Activated T-cell treated with anti-CD3 and anti-CD28 coated beads, Interleukin-2, amount 50 U/mL, for 24 hours (primary cell): ENCODE results near the gene GMPS.

Source experiments
- DNase-seq: peaks from one replicate; pipeline ENCODE4 v3.0.0-alpha.2; 2020
- H3K27ac Mint-ChIP-seq: 2 replicates; pipeline ENCODE4 v1.8.0; 2020; ENCODE audit warnings: mild to moderate bottlenecking, mixed read lengths
- H3K27me3 Mint-ChIP-seq: 2 replicates; pipeline ENCODE4 v1.8.0; 2020; ENCODE audit warnings: mixed read lengths
- H3K36me3 Mint-ChIP-seq: 2 replicates; pipeline ENCODE4 v1.8.0; 2020; ENCODE audit warnings: low read depth, mixed read lengths
- H3K4me1 Mint-ChIP-seq: 2 replicates; pipeline ENCODE4 v1.8.0; 2020; ENCODE audit warnings: low read depth, mixed read lengths
- H3K4me3 Mint-ChIP-seq: 2 replicates; pipeline ENCODE4 v1.8.0; 2020; ENCODE audit warnings: mild to moderate bottlenecking, moderate library complexity, mixed read lengths
- H3K9me3 Mint-ChIP-seq: 2 replicates; pipeline ENCODE4 v1.8.0; 2020; ENCODE audit warnings: mixed read lengths

The GMPS gene

DNA sequence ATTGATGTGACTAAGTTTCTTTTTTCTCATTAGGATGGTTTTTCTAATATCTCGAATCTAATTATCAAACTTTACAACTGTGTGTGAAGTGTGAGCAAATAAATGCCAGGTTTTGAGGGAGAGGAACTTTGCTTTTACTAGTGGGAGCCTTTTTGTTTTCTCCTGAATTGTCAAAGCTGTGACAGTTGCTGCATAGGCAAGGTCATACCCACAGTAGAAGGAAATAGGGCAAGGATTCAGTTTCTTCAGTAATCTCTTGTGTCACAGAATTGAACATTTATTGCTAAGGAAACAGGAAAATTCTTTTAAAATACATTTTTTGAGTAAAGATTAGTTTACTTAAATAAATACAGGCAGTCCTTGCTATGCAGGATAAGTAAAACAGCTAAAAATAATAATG, 19.5 kb downstream of the GMPS start:
- Mint-ChIP-seq H3K27me3 (no peaks in the 10 kb centered on the region), H3K27ac (no peak overlapping the region), H3K4me1 (peaks cover 47% of the 10 kb centered on the region), H3K4me3 (no peak overlapping the region), H3K9me3 (no peaks in the 10 kb centered on the region), H3K36me3 (peaks cover 42% of the 10 kb centered on the region)
- DNase-seq: no peak

DNA sequence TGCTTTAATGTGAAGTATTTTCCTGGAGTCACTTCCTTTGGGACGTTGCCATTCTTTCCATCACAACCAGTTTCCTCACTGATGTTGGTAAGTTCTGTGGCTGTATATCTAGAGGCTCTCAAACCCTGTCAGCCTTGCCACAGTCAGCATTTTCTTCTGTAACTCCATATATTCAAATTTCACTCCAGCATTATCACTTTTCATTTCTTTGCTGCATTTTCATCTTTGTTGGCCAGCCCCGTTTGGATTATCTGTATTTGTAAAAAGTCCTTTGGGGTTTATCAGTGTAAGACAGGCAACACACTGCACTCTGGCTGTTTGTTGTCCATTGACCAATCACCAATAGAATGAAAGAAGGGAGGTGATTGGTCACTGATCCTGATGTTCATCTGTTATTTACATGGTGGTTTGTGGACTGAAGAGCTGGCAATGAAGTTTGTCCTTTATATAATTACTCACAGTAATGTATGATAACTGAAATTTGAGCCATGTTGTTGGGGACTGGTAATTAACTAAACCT, 20.3 kb downstream of the GMPS start:
- no peak for DNase-seq
- no peaks in the 10 kb centered on the region for H3K27me3 Mint-ChIP-seq
- H3K36me3 Mint-ChIP-seq: peaks cover 50% of the 10 kb centered on the region
- peaks cover 45% of the 10 kb centered on the region for H3K4me1 Mint-ChIP-seq
- no peak overlapping the region for H3K27ac Mint-ChIP-seq
- no peaks in the 10 kb centered on the region for H3K9me3 Mint-ChIP-seq
- H3K4me3 Mint-ChIP-seq: no peak overlapping the region

DNA sequence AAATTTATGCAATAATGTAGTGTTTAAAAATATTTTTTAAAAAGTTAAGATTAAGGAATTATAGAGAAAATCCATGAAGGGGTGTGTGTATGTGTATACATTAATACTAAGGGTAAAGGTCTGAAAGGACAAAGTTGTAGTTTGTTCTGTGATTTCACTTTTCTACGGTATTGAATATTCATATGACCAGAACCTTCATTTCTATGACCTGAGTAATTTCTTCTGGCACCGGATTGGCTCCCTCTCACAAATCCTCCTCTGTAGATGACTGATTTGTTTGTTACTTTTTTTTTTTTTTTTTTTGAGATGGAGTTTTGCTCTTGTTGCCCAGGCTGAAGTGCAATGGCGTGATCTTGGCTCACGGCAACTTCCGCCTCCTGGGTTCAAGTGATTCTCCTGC, 20.9 kb downstream of the GMPS start:
- H3K27ac Mint-ChIP-seq: no peak overlapping the region
- H3K36me3 Mint-ChIP-seq: peaks cover 54% of the 10 kb centered on the region
- H3K9me3 Mint-ChIP-seq: no peaks in the 10 kb centered on the region
- no peak for DNase-seq
- H3K4me1 Mint-ChIP-seq: peaks cover 40% of the 10 kb centered on the region
- H3K4me3 Mint-ChIP-seq: no peak overlapping the region
- H3K27me3 Mint-ChIP-seq: no peaks in the 10 kb centered on the region

DNA sequence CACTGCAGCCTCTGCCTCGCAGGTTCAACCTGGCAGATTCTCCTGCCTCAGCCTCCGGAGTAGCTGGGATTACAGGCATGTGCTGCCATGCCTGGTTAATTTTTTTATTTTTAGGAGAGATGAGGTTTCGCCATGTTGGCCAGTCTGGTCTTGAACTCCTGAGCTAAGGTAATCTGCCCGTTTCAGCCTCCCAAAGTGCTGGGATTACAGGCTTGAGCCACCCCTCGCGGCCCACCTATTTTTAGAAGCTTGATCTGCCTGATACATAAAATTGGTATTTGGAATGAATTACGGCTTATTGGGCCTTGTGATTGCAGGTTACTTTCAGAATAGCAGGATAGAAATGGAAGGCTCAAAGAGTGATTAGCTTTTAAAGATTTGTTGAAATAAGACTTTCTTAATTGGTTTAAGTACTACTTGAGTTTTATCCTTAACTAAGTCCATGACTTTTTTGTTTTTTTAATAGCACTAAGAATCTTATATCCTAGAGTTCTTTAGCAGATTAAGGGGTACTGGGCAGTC, 25.0 kb downstream of the GMPS start:
- Mint-ChIP-seq H3K9me3 (no peaks in the 10 kb centered on the region), H3K4me3 (no peak overlapping the region), H3K36me3 (peaks cover 87% of the 10 kb centered on the region), H3K27me3 (no peaks in the 10 kb centered on the region), H3K27ac (no peak overlapping the region), H3K4me1 (peaks cover 11% of the 10 kb centered on the region)
- DNase-seq: no peak

DNA sequence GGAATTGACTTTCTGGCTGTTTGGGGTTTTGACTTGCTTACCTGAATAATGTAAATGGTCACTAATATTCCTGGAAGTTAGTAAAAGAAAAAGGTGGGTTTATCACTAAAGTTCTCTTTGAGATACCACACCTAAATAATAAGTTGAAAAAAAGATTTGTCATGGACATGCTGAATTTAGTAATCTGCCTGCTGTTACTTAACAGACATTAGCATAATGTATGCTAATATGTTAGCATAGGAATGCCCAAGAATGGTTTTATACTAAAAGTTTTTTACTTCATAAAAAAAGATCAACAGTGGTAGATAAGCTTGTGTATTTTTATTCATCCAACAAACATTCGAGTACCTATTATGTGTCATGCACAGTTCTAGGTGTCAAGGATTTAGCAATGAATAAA, 36.5 kb downstream of the GMPS start:
- Mint-ChIP-seq H3K36me3 (peaks cover 87% of the 10 kb centered on the region), H3K27ac (no peak overlapping the region), H3K4me1 (peaks cover 15% of the 10 kb centered on the region), H3K4me3 (no peak overlapping the region), H3K27me3 (no peaks in the 10 kb centered on the region), H3K9me3 (no peaks in the 10 kb centered on the region)
- DNase-seq: no peak

DNA sequence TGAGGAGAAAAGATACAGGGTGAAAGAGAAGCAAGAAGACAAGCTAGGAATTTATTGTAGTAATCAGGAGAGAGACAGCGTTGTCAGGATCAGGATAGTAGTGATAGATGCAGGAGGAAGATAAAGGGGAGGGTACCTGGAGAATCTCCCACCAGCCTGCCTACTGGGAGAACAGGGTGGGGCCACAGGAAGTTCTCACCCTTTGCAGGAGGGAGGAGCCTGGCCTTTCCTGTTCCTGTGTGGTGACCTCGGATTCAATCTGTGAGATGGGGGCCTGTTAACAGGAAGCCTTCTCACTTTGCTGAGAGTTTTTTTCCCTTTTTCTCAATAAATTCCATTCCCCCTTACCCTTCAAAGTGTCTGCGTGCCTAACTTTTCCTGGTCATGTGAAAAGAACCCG, 37.6 kb downstream of the GMPS start:
- Mint-ChIP-seq H3K4me3 (no peak overlapping the region), H3K36me3 (peaks cover 88% of the 10 kb centered on the region), H3K27ac (peak overlapping the region; percentile 45), H3K4me1 (peaks cover 15% of the 10 kb centered on the region), H3K9me3 (no peaks in the 10 kb centered on the region), H3K27me3 (no peaks in the 10 kb centered on the region)
- no peak for DNase-seq

DNA sequence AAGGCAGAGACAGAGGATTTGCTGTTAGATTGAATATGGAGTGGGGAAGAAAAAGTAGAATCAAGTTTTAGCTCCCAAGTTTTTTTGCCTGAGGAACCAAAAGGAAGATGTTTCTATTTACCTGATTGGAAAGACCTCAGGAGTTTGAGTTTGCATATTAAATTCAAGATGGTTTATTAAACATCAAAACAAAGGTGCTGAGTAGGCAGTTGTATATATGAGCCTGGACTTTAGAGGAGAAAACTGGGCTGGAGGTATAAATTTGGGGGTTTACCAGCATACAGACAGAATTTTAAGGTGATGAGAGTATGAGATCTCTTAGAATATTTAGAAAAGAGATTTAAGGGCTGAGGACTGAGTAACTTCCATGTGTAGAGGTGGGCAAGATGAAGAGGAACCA, 38.2 kb downstream of the GMPS start:
- H3K27ac Mint-ChIP-seq: peak overlapping the region; percentile 2

DNA sequence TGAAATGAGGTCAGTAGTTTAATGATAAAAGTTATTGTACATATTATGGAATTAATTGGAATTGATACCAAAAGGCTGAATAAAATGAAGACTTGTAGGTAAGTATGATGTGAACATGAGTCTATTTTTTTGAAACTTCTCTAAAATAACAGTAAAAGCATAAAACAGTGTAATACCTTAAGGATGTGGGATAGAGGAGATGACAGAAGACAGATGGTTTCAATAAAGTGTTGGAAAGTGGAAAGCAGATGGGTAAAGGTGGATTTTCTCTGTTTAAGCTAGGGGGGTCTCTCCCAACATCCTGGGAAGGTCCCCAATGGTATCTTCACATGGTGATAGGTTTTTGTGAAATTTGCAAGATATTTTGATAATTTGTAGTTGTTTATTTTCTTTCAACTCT, 41.6 kb downstream of the GMPS start:
- H3K27ac Mint-ChIP-seq: no peak overlapping the region
- no peaks in the 10 kb centered on the region for H3K27me3 Mint-ChIP-seq
- peaks cover 94% of the 10 kb centered on the region for H3K36me3 Mint-ChIP-seq
- no peak for DNase-seq
- peaks cover 12% of the 10 kb centered on the region for H3K4me1 Mint-ChIP-seq
- no peaks in the 10 kb centered on the region for H3K9me3 Mint-ChIP-seq
- no peak overlapping the region for H3K4me3 Mint-ChIP-seq

More for the DNA sequence above, 38.2 kb downstream of the GMPS start:
- no peaks in the 10 kb centered on the region for H3K27me3 Mint-ChIP-seq
- no peaks in the 10 kb centered on the region for H3K9me3 Mint-ChIP-seq
- H3K36me3 Mint-ChIP-seq: peaks cover 90% of the 10 kb centered on the region
- no peak for DNase-seq
- H3K4me3 Mint-ChIP-seq: no peak overlapping the region
- H3K4me1 Mint-ChIP-seq: peaks cover 15% of the 10 kb centered on the region

DNA sequence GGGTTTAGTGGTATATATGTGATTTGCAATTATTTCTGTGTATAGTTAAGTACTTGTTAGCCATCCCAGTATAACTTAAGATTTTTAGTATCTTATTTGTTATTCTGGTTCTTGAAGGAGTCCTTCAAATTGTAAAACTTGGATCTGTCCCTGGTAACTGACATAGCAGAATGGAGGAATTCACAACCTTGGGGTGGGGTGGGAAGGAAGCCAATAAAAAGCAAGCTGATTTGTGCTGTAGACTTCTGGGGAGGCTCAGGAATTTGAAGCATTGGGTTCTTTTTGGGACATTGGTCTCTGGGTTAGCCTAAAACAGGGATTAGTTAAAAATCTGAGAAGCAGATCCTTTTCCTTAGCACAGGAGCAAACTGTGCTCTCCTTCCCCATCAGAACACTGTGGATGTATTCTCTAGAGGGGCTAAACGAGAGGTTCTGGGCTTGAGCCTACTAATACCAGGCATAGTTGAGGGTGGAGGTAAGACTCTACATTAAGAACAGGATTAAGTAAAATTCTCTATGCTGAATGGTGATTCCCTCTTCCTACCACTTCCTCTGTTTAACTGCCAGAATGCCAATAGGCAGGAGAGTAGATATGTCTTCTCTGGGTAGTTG, 42.2 kb downstream of the GMPS start:
- no peak for DNase-seq
- Mint-ChIP-seq H3K4me3 (no peak overlapping the region), H3K27me3 (no peaks in the 10 kb centered on the region), H3K27ac (peak overlapping the region; percentile 19), H3K9me3 (no peaks in the 10 kb centered on the region), H3K36me3 (peaks cover 95% of the 10 kb centered on the region), H3K4me1 (peaks cover 8% of the 10 kb centered on the region)

DNA sequence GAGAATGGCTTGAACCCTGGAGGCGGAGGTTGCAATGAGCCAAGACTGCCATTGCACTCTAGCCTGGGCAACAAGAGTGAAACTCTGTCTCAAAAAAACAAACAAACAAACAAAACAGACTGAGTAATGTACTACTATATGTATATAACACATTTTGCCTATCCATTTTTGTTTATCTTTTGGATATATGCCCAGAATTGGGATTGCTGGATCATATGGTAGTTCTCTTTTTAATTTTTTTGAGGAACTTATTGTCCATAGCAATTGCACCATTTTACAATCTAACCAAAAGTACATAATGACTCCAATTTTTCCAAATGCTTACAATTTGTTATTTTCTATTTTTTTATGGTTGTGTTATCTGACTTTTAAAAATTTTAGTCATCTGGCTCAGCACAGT, 47.3 kb downstream of the GMPS start:
- Mint-ChIP-seq H3K36me3 (peaks cover 92% of the 10 kb centered on the region), H3K27ac (no peak overlapping the region), H3K4me3 (no peak overlapping the region), H3K9me3 (no peaks in the 10 kb centered on the region), H3K27me3 (no peaks in the 10 kb centered on the region), H3K4me1 (peaks cover under 1% of the 10 kb centered on the region)
- DNase-seq: no peak

DNA sequence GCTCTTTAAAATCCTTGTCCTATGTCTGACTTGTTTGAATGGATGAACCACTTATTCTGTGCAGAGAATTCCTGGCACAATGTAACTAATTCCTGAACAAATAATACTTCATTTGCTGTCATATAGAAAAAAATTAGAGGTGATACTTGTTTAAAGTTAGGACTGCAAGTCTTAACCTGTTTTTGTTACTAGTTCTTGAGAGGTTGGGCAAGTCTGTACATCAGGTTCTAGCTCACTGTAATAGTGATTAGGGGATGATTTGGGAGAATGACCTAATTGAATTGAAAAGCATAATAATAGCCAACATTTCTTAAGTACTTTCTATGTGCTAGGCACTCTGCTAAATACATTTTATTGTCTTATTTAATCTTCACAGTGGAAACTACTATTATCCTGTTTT, 49.3 kb downstream of the GMPS start:
- DNase-seq: no peak
- H3K9me3 Mint-ChIP-seq: no peaks in the 10 kb centered on the region
- no peak overlapping the region for H3K27ac Mint-ChIP-seq
- H3K27me3 Mint-ChIP-seq: no peaks in the 10 kb centered on the region
- H3K4me1 Mint-ChIP-seq: no peaks in the 10 kb centered on the region
- H3K36me3 Mint-ChIP-seq: peaks cover 92% of the 10 kb centered on the region
- no peak overlapping the region for H3K4me3 Mint-ChIP-seq

DNA sequence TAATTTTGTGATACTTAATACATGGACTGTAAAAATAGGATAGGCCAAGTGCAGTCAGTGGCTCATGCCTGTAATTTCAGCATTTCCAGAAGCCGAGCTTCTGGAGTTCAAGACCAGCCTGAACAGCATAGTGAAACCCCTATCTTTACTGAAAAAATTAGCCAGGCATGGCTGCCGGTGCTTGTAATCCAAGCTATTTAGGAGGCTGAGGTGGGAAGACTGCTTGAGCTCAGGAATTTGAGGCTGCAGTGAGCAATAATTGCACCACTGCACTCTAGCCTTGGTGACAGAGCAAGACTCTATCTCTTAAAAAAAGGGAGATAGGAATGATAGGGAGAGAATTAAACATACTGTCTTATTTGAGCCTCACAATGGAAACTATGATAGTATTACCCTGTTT, 51.0 kb downstream of the GMPS start:
- Mint-ChIP-seq H3K4me3 (no peak overlapping the region), H3K27me3 (no peaks in the 10 kb centered on the region), H3K36me3 (peaks cover 90% of the 10 kb centered on the region), H3K9me3 (no peaks in the 10 kb centered on the region), H3K4me1 (no peaks in the 10 kb centered on the region), H3K27ac (no peak overlapping the region)
- no peak for DNase-seq

DNA sequence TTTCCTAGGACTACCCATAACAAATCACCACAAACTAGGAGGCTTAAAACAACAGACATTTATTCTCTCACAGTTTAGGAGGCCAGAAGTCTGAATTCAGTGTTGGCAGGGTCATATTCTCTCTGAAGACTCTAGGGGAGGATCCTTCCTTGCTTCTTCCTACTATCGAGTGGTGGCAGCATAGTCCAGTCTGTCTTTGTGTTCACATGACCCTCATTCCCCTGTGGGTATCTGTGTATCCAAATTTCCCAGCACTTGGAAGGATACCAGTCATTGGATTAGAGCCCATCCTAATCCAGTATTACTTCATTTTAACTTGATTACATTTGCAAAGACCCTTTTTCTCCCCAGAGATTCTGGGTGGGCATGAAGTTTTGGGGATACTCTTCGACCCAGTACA, 63.8 kb downstream of the GMPS start:
- peaks cover 79% of the 10 kb centered on the region for H3K36me3 Mint-ChIP-seq
- H3K4me3 Mint-ChIP-seq: no peak overlapping the region
- no peaks in the 10 kb centered on the region for H3K9me3 Mint-ChIP-seq
- DNase-seq: no peak
- no peak overlapping the region for H3K27ac Mint-ChIP-seq
- H3K27me3 Mint-ChIP-seq: no peaks in the 10 kb centered on the region
- no peaks in the 10 kb centered on the region for H3K4me1 Mint-ChIP-seq

DNA sequence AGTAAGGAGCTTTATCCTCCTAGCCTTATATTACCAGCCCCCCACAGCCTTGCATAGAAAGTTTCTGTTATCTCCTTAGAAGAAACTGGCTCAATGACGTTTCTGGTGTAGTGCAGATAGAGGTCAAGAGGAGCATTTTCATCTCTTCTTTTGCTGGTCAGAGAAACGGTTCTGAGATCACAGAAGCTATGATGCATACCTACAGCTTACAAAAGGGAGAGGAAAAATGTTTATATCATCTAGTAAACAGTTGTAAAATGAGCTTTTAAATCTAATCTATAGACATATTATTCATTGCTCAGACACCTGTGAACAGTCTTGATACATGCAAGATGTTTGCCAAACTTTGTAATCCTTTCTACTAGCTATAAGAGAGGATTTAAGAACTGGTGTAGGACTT, 68.0 kb downstream of the GMPS start:
- DNase-seq: no peak
- Mint-ChIP-seq H3K4me3 (no peak overlapping the region), H3K27ac (no peak overlapping the region), H3K36me3 (peaks cover 92% of the 10 kb centered on the region), H3K4me1 (no peaks in the 10 kb centered on the region), H3K9me3 (no peaks in the 10 kb centered on the region), H3K27me3 (no peaks in the 10 kb centered on the region)

DNA sequence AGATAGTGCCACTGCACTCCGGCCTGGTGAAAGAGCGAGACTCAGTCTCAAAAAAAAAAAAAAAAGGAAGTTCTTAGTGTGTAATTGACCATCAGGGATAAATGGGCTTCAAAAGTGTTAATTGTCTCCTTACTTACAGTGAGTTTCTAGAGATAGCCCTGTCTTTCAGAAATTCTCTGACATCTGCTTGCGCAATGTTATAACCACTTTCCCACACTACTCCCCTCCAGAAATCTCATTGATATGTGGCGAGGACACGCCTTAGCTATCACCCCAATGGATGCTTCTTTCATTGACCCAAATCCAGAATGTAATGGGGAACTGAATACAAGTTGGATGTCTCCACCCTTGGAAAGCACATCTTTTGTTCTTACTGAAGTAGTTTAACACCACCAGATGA, 70.9 kb downstream of the GMPS start:
- no peak for DNase-seq
- Mint-ChIP-seq H3K9me3 (no peaks in the 10 kb centered on the region), H3K4me3 (no peak overlapping the region), H3K4me1 (no peaks in the 10 kb centered on the region), H3K36me3 (peaks cover 77% of the 10 kb centered on the region), H3K27ac (no peak overlapping the region), H3K27me3 (no peaks in the 10 kb centered on the region)

DNA sequence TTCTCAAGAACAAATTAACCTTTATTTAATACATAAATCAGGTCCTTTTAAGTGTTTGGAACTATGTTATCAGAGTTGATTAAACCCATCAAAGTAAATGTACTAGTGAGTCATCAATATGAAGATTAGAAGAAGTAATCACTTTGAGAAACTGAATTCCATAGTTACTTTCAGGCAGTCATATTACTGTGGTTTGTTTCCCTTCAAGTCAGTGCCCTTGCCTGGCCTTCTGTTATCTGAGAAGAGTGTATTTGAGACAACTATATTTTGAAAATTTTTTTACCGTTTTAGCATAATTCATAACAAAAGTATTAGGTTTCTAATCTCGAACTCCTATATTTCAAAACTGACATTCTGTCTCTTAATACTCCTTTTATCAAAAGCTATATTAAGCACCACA, 73.6 kb downstream of the GMPS start:
- Mint-ChIP-seq H3K27ac (no peak overlapping the region), H3K4me3 (no peak overlapping the region), H3K4me1 (no peaks in the 10 kb centered on the region), H3K36me3 (peaks cover 49% of the 10 kb centered on the region), H3K27me3 (no peaks in the 10 kb centered on the region), H3K9me3 (no peaks in the 10 kb centered on the region)
- DNase-seq: no peak
